Neuronal stem cell (in vitro differentiated cells): Measurements from ENCODE around the gene WRAP73.
A peak's percentile ranks its signal among the peaks of the same experiment; 100 is the strongest.

Experiments used
- DNase-seq: peaks from one replicate; pipeline ENCODE4 v3.0.0-alpha.2; 2013; ENCODE audit warnings: low spot score
- H2AFZ ChIP-seq: one replicate; pipeline ENCODE4 v1.6.1; 2013; ENCODE audit warnings: mild to moderate bottlenecking, low read length, inconsistent platforms
- H2AK5ac ChIP-seq: 2 replicates; pipeline ENCODE4 v1.6.1; 2013; ENCODE audit warnings: low read depth, mild to moderate bottlenecking, inconsistent platforms, low read length, moderate library complexity, mixed read lengths
- H2BK120ac ChIP-seq: 2 replicates; pipeline ENCODE4 v1.6.1; 2013; ENCODE audit warnings: low read depth, mild to moderate bottlenecking, inconsistent platforms, low read length, moderate library complexity, mixed read lengths
- H2BK12ac ChIP-seq: one replicate; pipeline ENCODE4 v1.6.1; 2013; ENCODE audit warnings: low read length, inconsistent platforms
- H2BK15ac ChIP-seq: 2 replicates; pipeline ENCODE4 v1.6.1; 2013; ENCODE audit warnings: mild to moderate bottlenecking, low read length, inconsistent platforms, mixed read lengths
- H2BK5ac ChIP-seq: one replicate; pipeline ENCODE4 v1.6.1; 2013; ENCODE audit warnings: inconsistent platforms, mild to moderate bottlenecking, low read length, moderate library complexity
- H3K14ac ChIP-seq: one replicate; pipeline ENCODE4 v1.6.1; 2013; ENCODE audit warnings: low read length, inconsistent platforms
- H3K18ac ChIP-seq: 2 replicates; pipeline ENCODE4 v1.6.1; 2013; ENCODE audit warnings: low read length, inconsistent platforms
- H3K23ac ChIP-seq: 2 replicates; pipeline ENCODE4 v1.6.1; 2013; ENCODE audit warnings: low read depth, mild to moderate bottlenecking, mixed read lengths, low read length, inconsistent platforms; ENCODE audit not compliant: poor library complexity
- H3K27ac ChIP-seq: replicated peaks from 3 replicates; pipeline ENCODE4 v1.5.1; 2013; ENCODE audit warnings: low read length, inconsistent platforms
- H3K27me3 ChIP-seq, 3 experiments: 2 replicates each; pipeline ENCODE4 v1.6.1; 2013; ENCODE audit warnings: low read length in 3 of 3, mild to moderate bottlenecking in 2 of 3, inconsistent platforms in 1 of 3, low read depth in 1 of 3, mixed read lengths in 1 of 3, moderate library complexity in 1 of 3; ENCODE audit not compliant: control insufficient read depth in 3 of 3, insufficient read depth in 3 of 3
- H3K36me3 ChIP-seq, 2 donors: replicated peaks in 1 of 2; 2 replicates each; pipeline ENCODE4 v1.6.1; 2013; ENCODE audit warnings: low read length in 2 of 2; ENCODE audit not compliant: control insufficient read depth in 2 of 2, insufficient read depth in 2 of 2
- H3K4ac ChIP-seq: 2 replicates; pipeline ENCODE4 v1.6.1; 2013; ENCODE audit warnings: inconsistent platforms, mild to moderate bottlenecking, low read length, moderate library complexity
- H3K4me1 ChIP-seq, 2 donors: 1 replicate in 1 of 2; 2 replicates in 1 of 2; pipeline ENCODE4 v1.6.1; 2013; ENCODE audit warnings: low read length in 2 of 2, low read depth in 1 of 2; ENCODE audit not compliant: control insufficient read depth in 2 of 2, insufficient read depth in 1 of 2
- H3K4me2 ChIP-seq: one replicate; pipeline ENCODE4 v1.6.1; 2013; ENCODE audit warnings: mild to moderate bottlenecking, low read length, inconsistent platforms; ENCODE audit not compliant: insufficient read depth, poor library complexity, severe bottlenecking
- H3K4me3 ChIP-seq, 2 donors: 2 replicates each; pipeline ENCODE4 v1.5.1; 2013; ENCODE audit warnings: low read length in 2 of 2, mild to moderate bottlenecking in 2 of 2, inconsistent platforms in 1 of 2, moderate library complexity in 1 of 2
- H3K79me1 ChIP-seq: one replicate; pipeline ENCODE4 v1.6.1; 2013; ENCODE audit warnings: low read depth, mild to moderate bottlenecking, inconsistent platforms, low read length, moderate library complexity
- H3K9ac ChIP-seq: one replicate; pipeline ENCODE4 v1.6.1; 2013; ENCODE audit warnings: mild to moderate bottlenecking, low read depth, low read length, inconsistent platforms; ENCODE audit not compliant: poor library complexity
- H3K9me3 ChIP-seq, 2 donors: replicated peaks in 1 of 2; 2 replicates each; pipeline versions ENCODE3 to v1.6.1; 2013; ENCODE audit warnings: low read length in 2 of 2, mild to moderate bottlenecking in 2 of 2, inconsistent platforms in 1 of 2, low read depth in 1 of 2, mixed read lengths in 1 of 2, moderate library complexity in 1 of 2; ENCODE audit not compliant: control insufficient read depth in 2 of 2, insufficient read depth in 1 of 2
- H4K8ac ChIP-seq: one replicate; pipeline ENCODE4 v1.6.1; 2013; ENCODE audit warnings: low read depth, mild to moderate bottlenecking, inconsistent platforms, low read length, moderate library complexity
- H4K91ac ChIP-seq: one replicate; pipeline ENCODE4 v1.6.1; 2013; ENCODE audit warnings: low read length, low read depth, mild to moderate bottlenecking, inconsistent platforms; ENCODE audit not compliant: poor library complexity
- WGBS, 2 donors: extraction: QIAGEN DNeasy Blood & Tissue Kit; methylation state at CpG; one replicate each; pipeline ENCODE4 v1.1.7; 2013; ENCODE audit warnings: missing lambda C conversion rate in 2 of 2, mixed read lengths in 1 of 2; ENCODE audit not compliant: insufficient read length in 2 of 2, insufficient replicate concordance in 1 of 2; ENCODE audit errors: extremely low coverage in 2 of 2; 5-methylcytosine and 5-hydroxymethylcytosine counted together

WRAP73 gene

DNA sequence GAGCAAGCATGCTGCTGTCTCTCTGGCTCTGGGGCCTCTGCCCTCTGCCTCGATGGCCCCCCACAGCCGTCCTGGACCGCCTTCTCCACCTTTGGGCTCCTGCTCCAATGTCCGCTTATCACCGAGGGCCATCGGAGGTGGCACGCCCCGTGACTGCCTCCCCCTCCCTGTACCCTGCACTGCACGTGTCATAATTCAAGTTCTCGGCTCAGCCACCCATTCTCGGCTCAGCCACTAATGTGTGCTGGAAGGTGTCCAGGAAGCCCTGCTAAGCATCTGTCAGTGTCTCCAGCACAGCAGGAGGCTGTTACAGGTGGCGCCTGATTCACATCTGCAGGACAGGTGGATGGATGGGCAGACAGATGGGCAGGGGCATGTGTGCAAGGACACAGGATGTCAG is 47.9 kb upstream of the WRAP73 start:
- Histone ChIP-seq H3K27ac (no peak overlapping the region), H3K79me1 (peaks cover 3% of the 10 kb centered on the region), H3K4me1 (peaks cover 5 to 6% of the 10 kb centered on the region in 2 donors), H4K8ac (no peak overlapping the region), H2AK5ac (peak overlapping the region; percentile 98), H3K9ac (peak overlapping the region; percentile 60), H2BK5ac (peak overlapping the region; percentile 82), H2BK12ac (peak overlapping the region; percentile 94), H3K9me3 (no peaks in the 10 kb centered on the region), H3K23ac (no peak overlapping the region), H3K27me3 (peaks cover 0 to 63% (median 3%) of the 10 kb centered on the region in 3 experiments), H2BK15ac (peak overlapping the region; percentile 89), H3K4me3 (no peak overlapping the region), H2AFZ (no peak overlapping the region), H4K91ac (no peak overlapping the region), H3K36me3 (no peaks in the 10 kb centered on the region), H3K4ac (peak overlapping the region; percentile 84), H3K4me2 (no peak overlapping the region), H2BK120ac (no peak overlapping the region), H3K18ac (peak overlapping the region; percentile 48), H3K14ac (peak overlapping the region; percentile 94)
- DNase-seq: no peak
- no CpG with 5 or more reads among the region's 12 CpGs for WGBS, 2 donors

DNA sequence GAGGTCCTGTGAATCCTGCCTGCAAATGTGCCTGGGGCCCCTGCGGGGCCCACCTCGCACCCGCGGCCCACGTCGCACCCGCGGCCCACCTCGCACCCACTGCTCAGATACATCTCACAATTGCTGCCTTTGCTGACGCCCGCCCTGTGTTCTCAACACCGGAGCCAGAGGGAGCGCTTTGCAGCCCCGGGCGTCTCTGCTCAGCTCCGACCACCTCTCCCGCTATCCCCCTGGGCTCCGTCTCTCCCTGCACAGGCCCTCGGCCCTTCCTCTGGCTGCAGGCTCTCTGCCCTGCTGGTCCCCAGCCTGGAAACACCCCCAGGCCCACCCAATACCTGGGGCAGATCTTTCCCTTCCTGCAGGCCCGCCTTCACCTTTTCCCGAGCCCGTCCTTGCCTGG is 47.2 kb upstream of the WRAP73 start:
- H2AFZ ChIP-seq: no peak overlapping the region
- H3K36me3 ChIP-seq: no peaks in the 10 kb centered on the region
- H3K27ac ChIP-seq: no peak overlapping the region
- no peak overlapping the region for H2BK120ac ChIP-seq
- H3K27me3 ChIP-seq: peaks cover 0 to 63% (median 3%) of the 10 kb centered on the region in 3 experiments
- peak overlapping the region; percentile 98 for H2AK5ac ChIP-seq
- H4K91ac ChIP-seq: no peak overlapping the region
- peak overlapping the region; percentile 90 for H2BK12ac ChIP-seq
- no peak overlapping the region for H4K8ac ChIP-seq
- H3K4me3 ChIP-seq: no peak overlapping the region
- H2BK5ac ChIP-seq: peak overlapping the region; percentile 82
- DNase-seq: no peak
- H3K9ac ChIP-seq: peak overlapping the region; percentile 44
- H3K4me1 ChIP-seq: peaks cover 4 to 5% of the 10 kb centered on the region in 2 donors
- no peak overlapping the region for H3K4me2 ChIP-seq
- peaks cover 3% of the 10 kb centered on the region for H3K79me1 ChIP-seq
- peak overlapping the region; percentile 80 for H3K23ac ChIP-seq
- WGBS, 2 donors: no CpG with 5 or more reads among the region's 22 CpGs
- H3K9me3 ChIP-seq: no peaks in the 10 kb centered on the region
- H2BK15ac ChIP-seq: peak overlapping the region; percentile 89
- peak overlapping the region; percentile 94 for H3K14ac ChIP-seq
- peak overlapping the region; percentile 64 for H3K18ac ChIP-seq
- H3K4ac ChIP-seq: no peak overlapping the region

DNA sequence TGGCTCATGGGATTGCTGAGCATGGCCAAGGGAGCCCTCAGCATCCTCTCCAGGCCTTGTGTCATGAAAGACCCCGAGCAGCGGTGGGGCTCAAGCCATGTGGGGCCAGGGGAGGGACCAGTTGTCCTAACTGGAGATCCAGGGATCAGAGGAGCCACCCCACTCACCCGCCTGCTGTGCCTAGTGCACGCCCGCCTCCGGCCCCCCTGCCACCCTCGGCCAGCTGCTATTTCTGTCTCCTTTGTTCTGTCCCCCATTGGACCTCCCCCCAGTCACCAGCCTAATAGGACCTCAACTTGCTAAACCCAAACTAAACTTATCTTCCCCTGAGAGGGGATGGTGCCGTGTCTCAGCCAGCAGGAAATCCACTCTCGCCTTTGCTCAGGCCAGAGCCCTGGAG is 46.8 kb upstream of the WRAP73 start:
- peak overlapping the region; percentile 98 for H2AK5ac ChIP-seq
- no peak overlapping the region for H2AFZ ChIP-seq
- no peak overlapping the region for H2BK15ac ChIP-seq
- H4K91ac ChIP-seq: no peak overlapping the region
- H3K23ac ChIP-seq: peak overlapping the region; percentile 80
- H3K4ac ChIP-seq: no peak overlapping the region
- H2BK120ac ChIP-seq: no peak overlapping the region
- no peak overlapping the region for H3K27ac ChIP-seq
- H4K8ac ChIP-seq: no peak overlapping the region
- H2BK5ac ChIP-seq: peak overlapping the region; percentile 82
- H3K4me1 ChIP-seq: peaks cover 4 to 5% of the 10 kb centered on the region in 2 donors
- no CpG with 5 or more reads among the region's 9 CpGs for WGBS, 2 donors
- no peak overlapping the region for H3K9ac ChIP-seq
- H3K79me1 ChIP-seq: peaks cover 3% of the 10 kb centered on the region
- no peak overlapping the region for H2BK12ac ChIP-seq
- H3K14ac ChIP-seq: no peak overlapping the region
- peaks cover 0 to 63% (median 3%) of the 10 kb centered on the region in 3 experiments for H3K27me3 ChIP-seq
- H3K4me3 ChIP-seq: no peak overlapping the region
- H3K36me3 ChIP-seq: no peaks in the 10 kb centered on the region
- no peak for DNase-seq
- no peak overlapping the region for H3K4me2 ChIP-seq
- no peaks in the 10 kb centered on the region for H3K9me3 ChIP-seq
- H3K18ac ChIP-seq: peak overlapping the region; percentile 19

DNA sequence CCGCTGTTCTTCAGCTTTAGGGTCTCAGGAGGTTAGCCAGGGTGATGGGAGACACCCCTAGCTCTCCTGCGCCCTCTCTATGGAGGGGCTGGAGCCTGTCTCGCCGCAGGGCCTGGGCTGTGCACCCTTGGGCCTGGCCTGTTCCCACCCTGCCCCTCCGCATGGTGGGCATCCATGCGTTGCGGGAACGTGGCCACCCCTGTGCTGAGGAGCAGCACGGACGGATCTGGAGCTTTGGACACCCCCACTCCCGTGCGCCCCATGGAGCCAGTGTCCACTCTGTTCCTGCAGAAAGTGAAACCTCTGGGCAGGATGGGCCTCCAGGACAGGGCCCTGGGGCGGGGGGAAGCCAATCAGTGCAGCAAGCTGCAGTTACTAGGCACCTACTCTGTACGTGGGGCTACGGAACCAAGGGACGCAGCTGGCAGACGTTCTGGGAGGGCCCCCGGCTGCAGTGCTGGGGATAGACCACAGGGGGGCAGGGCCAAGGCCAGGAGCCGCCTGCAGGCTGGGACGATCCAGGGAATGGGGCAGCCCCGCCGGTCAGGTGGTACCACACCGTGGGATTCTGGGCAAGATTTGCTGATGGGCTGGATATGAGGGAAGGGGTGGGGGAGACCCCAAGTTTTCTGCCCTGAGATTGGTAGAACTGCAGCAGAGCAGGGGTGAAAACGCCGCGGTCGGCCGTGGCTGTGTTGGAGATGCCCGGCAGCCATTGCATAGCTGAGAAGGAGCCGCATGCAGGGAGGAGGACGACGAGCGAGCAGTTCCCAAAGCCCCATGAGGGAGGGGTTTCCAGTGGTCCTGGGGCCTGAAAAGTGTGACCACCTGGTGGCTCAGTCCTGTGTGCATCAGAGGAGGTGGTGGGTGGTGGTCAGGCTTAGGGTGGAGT is 45.7 kb upstream of the WRAP73 start:
- peaks cover 5% of the 10 kb centered on the region in 2 donors for H3K4me1 ChIP-seq
- WGBS, 2 donors: no CpG with 5 or more reads among the region's 33 CpGs

More for the DNA sequence above, 45.7 kb upstream of the WRAP73 start:
- peak overlapping the region; percentile 81 for H2AFZ ChIP-seq
- peak overlapping the region; percentile 73 for H3K9ac ChIP-seq
- peak overlapping the region; percentile 43 for H3K4me2 ChIP-seq
- H3K4me3 ChIP-seq: no peak overlapping the region
- peak overlapping the region; percentile 60 for H3K23ac ChIP-seq
- no peaks in the 10 kb centered on the region for H3K36me3 ChIP-seq
- peaks cover 0 to 60% (median 3%) of the 10 kb centered on the region in 3 experiments for H3K27me3 ChIP-seq
- peak overlapping the region; percentile 93 for H3K18ac ChIP-seq
- peak overlapping the region; percentile 86 for H2BK15ac ChIP-seq
- H3K9me3 ChIP-seq: no peaks in the 10 kb centered on the region
- peak overlapping the region; percentile 97 for H2BK12ac ChIP-seq
- H4K8ac ChIP-seq: no peak overlapping the region
- H3K14ac ChIP-seq: peak overlapping the region; percentile 32
- peak overlapping the region; percentile 82 for H2AK5ac ChIP-seq
- H3K4ac ChIP-seq: peak overlapping the region; percentile 17
- H2BK120ac ChIP-seq: peak overlapping the region; percentile 24
- peak; percentile 49 for DNase-seq
- no peak overlapping the region for H3K27ac ChIP-seq
- H4K91ac ChIP-seq: peak overlapping the region; percentile 12
- peak overlapping the region; percentile 21 for H2BK5ac ChIP-seq
- peaks cover 3% of the 10 kb centered on the region for H3K79me1 ChIP-seq
